DMS53 (cell line): ENCODE data around the gene XIRP2.

Experiments used
- DNase-seq: peaks from one replicate; lab custom pipeline; 2025; lab: John Stamatoyannopoulos, UW

XIRP2 gene

GRCh38 chr2:167293943-167294775 lies 405.9 kb downstream of the XIRP2 start:
- peak; percentile 67 for DNase-seq

- no peak for DNase-seq
Measured at GRCh38 chr2:167294776-167295140, 406.5 kb downstream of the XIRP2 start.

DNA sequence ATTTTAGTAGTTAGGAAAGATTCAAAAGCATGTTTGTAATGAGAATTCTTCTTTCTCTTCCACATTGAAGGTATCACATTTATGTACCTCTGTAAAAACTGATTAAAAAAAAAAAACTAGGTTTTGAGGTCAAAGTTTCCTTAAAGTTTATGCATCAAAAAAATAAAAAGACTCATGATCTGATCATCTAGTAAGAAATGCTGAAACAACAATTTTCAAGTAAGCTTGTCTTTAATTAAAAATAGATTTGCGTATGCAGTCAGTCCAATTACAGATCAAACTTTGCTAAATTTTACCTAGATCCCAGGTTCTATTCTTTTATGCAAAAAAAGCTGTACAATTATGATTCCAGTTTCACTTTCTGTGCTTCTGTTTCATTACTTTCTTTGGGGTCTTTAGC lies 409.0 kb downstream of the XIRP2 start:
- DNase-seq: no peak

DNA sequence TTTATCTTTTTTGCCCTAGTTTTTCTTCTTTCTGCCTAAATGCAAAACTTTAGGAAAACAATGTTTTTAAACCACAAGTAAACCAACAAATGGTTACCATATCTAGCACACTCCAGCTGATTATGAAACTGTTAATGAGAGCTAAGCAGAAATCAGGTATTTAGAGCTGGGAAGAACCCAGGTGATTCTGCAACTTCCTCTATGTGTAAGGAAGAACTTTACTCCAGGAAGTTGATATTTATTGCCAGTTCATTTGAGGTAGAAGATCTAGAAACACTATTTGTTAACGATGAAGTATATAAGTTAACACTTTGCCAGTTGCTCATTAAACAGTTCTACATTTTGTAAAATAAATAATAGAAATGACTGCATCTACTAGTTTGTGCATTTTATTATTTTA lies 409.7 kb downstream of the XIRP2 start:
- DNase-seq: no peak
